IMR-90 (cell line): Measurements from ENCODE around the gene COL5A1. TPM values are rescaled to one million over a fixed set of nuclear protein-coding genes. Genes with fewer than 3 reads are reported as not detected.

Experiments used
- ATAC-seq: fragments of 200-7000 bp; cut with Tn5 transposase; 2 replicates; pipeline ENCODE4 v1.9.1; 2020; ENCODE audit warnings: low read depth, mild to moderate bottlenecking, moderate library complexity
- BruUV-seq: library from RNA; stranded (reverse); fragments of 400-500 nt; replicated peaks from 2 replicates; lab custom pipeline; 2021; lab: Mats Ljungman, UMichigan
- CTCF ChIA-PET: fragments of 300-600 bp; formaldehyde crosslinking; extraction: SDS; loops from one replicate; lab custom pipeline; 2021; ENCODE audit warnings: antibody characterized with exemption; lab: Yijun Ruan, JAX
- POLR2A ChIA-PET: fragments of 300-600 bp; sonication (Branson Sonifier 250); formaldehyde crosslinking; loops from one replicate; lab custom pipeline; 2022; ENCODE audit warnings: antibody characterized with exemption; ENCODE audit not compliant: unreplicated experiment; lab: Charles Lee
- DNase-seq: peaks from one replicate; pipeline ENCODE4 v3.0.0; 2013
- H2AFZ ChIP-seq: replicated peaks from 2 replicates; pipeline ENCODE3; 2013; ENCODE audit warnings: low read length, mild to moderate bottlenecking; ENCODE audit not compliant: poor library complexity
- H2AK5ac ChIP-seq: 2 replicates; pipeline ENCODE4 v1.6.1; 2013; ENCODE audit warnings: low read depth, low read length, inconsistent platforms
- H2AK9ac ChIP-seq: replicated peaks from 2 replicates; pipeline ENCODE3; 2013; ENCODE audit warnings: mild to moderate bottlenecking, low read depth, low read length, moderate library complexity; ENCODE audit not compliant: poor library complexity
- H2BK120ac ChIP-seq: 2 replicates; pipeline ENCODE4 v1.6.1; 2013; ENCODE audit warnings: low read depth, low read length, inconsistent platforms
- H2BK15ac ChIP-seq: 3 replicates; pipeline ENCODE4 v1.6.1; 2013; ENCODE audit warnings: low read depth, low read length, inconsistent platforms
- H2BK20ac ChIP-seq: 2 replicates; pipeline ENCODE4 v1.6.1; 2013; ENCODE audit warnings: low read depth, mild to moderate bottlenecking, inconsistent platforms, low read length, moderate library complexity
- H2BK5ac ChIP-seq: 2 replicates; pipeline ENCODE4 v1.6.1; 2013; ENCODE audit warnings: mild to moderate bottlenecking, low read depth, low read length, inconsistent platforms; ENCODE audit not compliant: poor library complexity, severe bottlenecking
- H3K14ac ChIP-seq: replicated peaks from 2 replicates; pipeline ENCODE4 v1.6.1; 2013; ENCODE audit warnings: low read depth, low read length, inconsistent platforms
- H3K18ac ChIP-seq: 2 replicates; pipeline ENCODE4 v1.6.1; 2013; ENCODE audit warnings: low read depth, low read length, control low read depth
- H3K23ac ChIP-seq: 2 replicates; pipeline ENCODE4 v1.6.1; 2013; ENCODE audit warnings: low read depth, low read length, inconsistent platforms
- H3K27ac ChIP-seq: 2 replicates; pipeline ENCODE4 v1.5.1; 2013; ENCODE audit warnings: mild to moderate bottlenecking, control low read depth, low read length; ENCODE audit not compliant: insufficient read depth
- H3K27me3 ChIP-seq: 2 replicates; pipeline ENCODE4 v1.6.1; 2013; ENCODE audit warnings: low read length; ENCODE audit not compliant: control insufficient read depth, insufficient read depth
- H3K36me3 ChIP-seq: 2 replicates; pipeline ENCODE4 v1.6.1; 2013; ENCODE audit warnings: low read length, mixed read lengths; ENCODE audit not compliant: control insufficient read depth, insufficient read depth
- H3K4ac ChIP-seq: 2 replicates; pipeline ENCODE4 v1.6.1; 2013; ENCODE audit warnings: low read depth, low read length, inconsistent platforms
- H3K4me1 ChIP-seq: 2 replicates; pipeline ENCODE4 v1.6.1; 2013; ENCODE audit warnings: low read length, mixed read lengths; ENCODE audit not compliant: control insufficient read depth, insufficient read depth
- H3K4me2 ChIP-seq: 2 replicates; pipeline ENCODE4 v1.6.1; 2013; ENCODE audit warnings: low read depth, mild to moderate bottlenecking, control low read depth, low read length, moderate library complexity
- H3K4me3 ChIP-seq: 2 replicates; pipeline ENCODE4 v1.5.1; 2013; ENCODE audit warnings: low read depth, mild to moderate bottlenecking, control low read depth, low read length, moderate library complexity; ENCODE audit not compliant: insufficient read depth
- H3K56ac ChIP-seq: 2 replicates; pipeline ENCODE4 v1.6.1; 2013; ENCODE audit warnings: low read length, inconsistent platforms; ENCODE audit not compliant: insufficient read depth; ENCODE audit errors: extremely low read depth
- H3K79me1 ChIP-seq, 2 experiments: 2 replicates each; pipeline ENCODE4 v1.6.1; 2013; ENCODE audit warnings: low read length in 2 of 2, inconsistent platforms in 1 of 2, low read depth in 1 of 2
- H3K9ac ChIP-seq: 2 replicates; pipeline ENCODE4 v1.6.1; 2013; ENCODE audit warnings: low read depth, low read length, control low read depth
- H3K9me1 ChIP-seq: 2 replicates; pipeline ENCODE4 v1.6.1; 2013; ENCODE audit warnings: low read length, inconsistent platforms; ENCODE audit not compliant: insufficient read depth
- H3K9me3 ChIP-seq: 2 replicates; pipeline ENCODE4 v1.6.1; 2013; ENCODE audit warnings: low read length; ENCODE audit not compliant: control insufficient read depth, insufficient read depth
- H4K20me1 ChIP-seq: 2 replicates; pipeline ENCODE4 v1.6.1; 2013; ENCODE audit warnings: low read length, inconsistent platforms; ENCODE audit not compliant: insufficient read depth
- H4K5ac ChIP-seq: 2 replicates; pipeline ENCODE4 v1.6.1; 2013; ENCODE audit warnings: mild to moderate bottlenecking, low read depth, low read length, control low read depth
- H4K8ac ChIP-seq, 2 experiments: 2 replicates each; pipeline ENCODE4 v1.6.1; 2013; ENCODE audit warnings: low read depth in 2 of 2, low read length in 2 of 2, control low read depth in 1 of 2, inconsistent platforms in 1 of 2
- H4K91ac ChIP-seq: 2 replicates; pipeline ENCODE4 v1.6.1; 2013; ENCODE audit warnings: low read depth, low read length, inconsistent platforms; ENCODE audit not compliant: insufficient read depth
- BHLHE40 ChIP-seq: fragments of 150-350 bp; IDR thresholded peaks from 2 replicates; pipeline ENCODE4 v1.6.1; 2016; ENCODE audit warnings: mild to moderate bottlenecking, low read depth, low read length
- CEBPB ChIP-seq: IDR thresholded peaks from 2 replicates; pipeline ENCODE4 v1.6.1; 2012; ENCODE audit warnings: low read depth, low read length, improper control_type of control experiment
- CHD1 ChIP-seq: IDR thresholded peaks from 2 replicates; pipeline ENCODE4 v1.6.1; 2012; ENCODE audit warnings: low read depth, low read length, improper control_type of control experiment
- MAFK ChIP-seq: IDR thresholded peaks from 2 replicates; pipeline ENCODE4 v1.6.1; 2012; ENCODE audit warnings: low read depth, low read length, improper control_type of control experiment
- MXI1 ChIP-seq: IDR thresholded peaks from 2 replicates; pipeline ENCODE4 v1.6.1; 2012; ENCODE audit warnings: low read depth, mild to moderate bottlenecking, low read length, moderate library complexity, borderline replicate concordance
- NFE2L2 ChIP-seq: fragments of 150-350 bp; IDR thresholded peaks from 2 replicates; pipeline ENCODE4 v1.6.1; 2016; ENCODE audit warnings: low read depth, mild to moderate bottlenecking, low read length
- POLR2A ChIP-seq: IDR thresholded peaks from 2 replicates; pipeline ENCODE4 v1.6.1; 2012; ENCODE audit warnings: mild to moderate bottlenecking, low read depth, low read length
- RAD21 ChIP-seq: IDR thresholded peaks from 2 replicates; pipeline ENCODE4 v1.6.1; 2012; ENCODE audit warnings: low read length, improper control_type of control experiment
- RCOR1 ChIP-seq: IDR thresholded peaks from 2 replicates; pipeline ENCODE4 v1.6.1; 2012; ENCODE audit warnings: mild to moderate bottlenecking, low read length, improper control_type of control experiment; ENCODE audit not compliant: insufficient replicate concordance
- RFX5 ChIP-seq: IDR thresholded peaks from 2 replicates; pipeline ENCODE4 v1.8.0; 2012; ENCODE audit warnings: low read depth, mild to moderate bottlenecking, low read length, moderate library complexity
- WGBS, 2 experiments: methylation state at CpG; one replicate each; pipeline versions ENCODE4 v1.1.5 to v1.1.7; 2013; ENCODE audit warnings: missing lambda C conversion rate in 2 of 2; ENCODE audit not compliant: insufficient read length in 1 of 2; ENCODE audit errors: extremely low coverage in 2 of 2; 5-methylcytosine and 5-hydroxymethylcytosine counted together
- dilution Hi-C: fragments of 300-500 bp; cut with HindIII; formaldehyde crosslinking; loops from one replicate; pipeline ENCODE4 v1.14.3; 2018; ENCODE audit warnings: low sequenced_read_pairs; ENCODE audit not compliant: unreplicated experiment
- in situ Hi-C: fragments of 300-500 bp; cut with MboI; formaldehyde crosslinking; loops from 3 replicates; pipeline ENCODE4 v1.14.3; 2019; ENCODE audit warnings: low sequenced_read_pairs, inconsistent platforms, mixed read lengths
- intact Hi-C: fragments of 100-400 bp; cut with micrococcal nuclease; formaldehyde crosslinking; loops from 2 replicates; pipeline ENCODE4 v1.10.0; 2022
- polyA plus RNA-seq, 3 experiments: library from polyadenylated mRNA; depleted of rRNA; stranded (reverse); fragments of >200 nt; gene quantifications; 2 replicates each; pipeline ENCODE4 v1.2.3, GENCODE V29; 2012; ENCODE audit warnings: low replicate concordance in 1 of 3
- total RNA-seq: library from RNA; depleted of rRNA; stranded (reverse); fragments of >200 nt; gene quantifications from 2 replicates; pipeline ENCODE4 v1.2.3, GENCODE V29; 2012
- TF ChIP-seq, protein P1 (sequence below): fragments of 150-350 bp; IDR thresholded peaks from 2 replicates; pipeline ENCODE4 v1.6.1; 2016; ENCODE audit warnings: low read depth, mild to moderate bottlenecking, low read length, moderate library complexity, borderline replicate concordance
- TF ChIP-seq, protein P2 (sequence below): conservative IDR thresholded peaks from 2 replicates; pipeline ENCODE4 v1.5.1; 2012; ENCODE audit warnings: mild to moderate bottlenecking, low read depth, low read length, improper control_type of control experiment

The COL5A1 gene
- total and polyA plus RNA-seq, 2 of the 4 experiments (the other 2 are of a cell fraction): 19.2 to 173 TPM

DNA sequence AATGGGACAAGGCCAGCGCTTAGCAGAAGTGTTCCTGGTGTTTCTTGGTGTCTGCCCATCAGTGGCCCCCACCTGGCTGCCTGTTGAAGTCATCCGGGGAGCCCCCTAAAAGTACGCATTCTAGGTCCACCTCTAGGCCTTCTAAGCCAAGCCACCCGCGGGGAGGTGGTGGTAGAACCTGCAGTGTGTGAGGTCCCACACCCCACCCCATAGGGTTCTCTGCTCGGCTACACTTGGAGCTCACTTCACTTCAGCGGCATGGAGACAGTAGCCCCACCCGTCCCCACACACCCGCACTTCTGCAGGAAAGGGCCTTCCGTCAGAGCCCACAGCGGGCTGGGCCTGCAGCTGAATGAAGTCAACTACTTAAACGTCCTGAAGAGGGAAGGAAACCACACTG is 209.4 kb downstream of the COL5A1 start:
- Histone ChIP-seq H4K20me1 (no peaks in the 10 kb centered on the region; the same call in 1 of the 2 replicates), H2BK5ac (no peak overlapping the region), H3K9ac (no peak overlapping the region), H3K56ac (no peak overlapping the region), H3K9me3 (peaks cover 11% of the 10 kb centered on the region), H2BK20ac (no peak overlapping the region), H3K27me3 (no peaks in the 10 kb centered on the region), H2BK120ac (no peak overlapping the region), H3K27ac (no peak overlapping the region), H4K91ac (no peak overlapping the region), H3K79me1 (no peaks in the 10 kb centered on the region), H3K4me1 (no peaks in the 10 kb centered on the region), H3K14ac (no peak overlapping the region), H3K4ac (no peak overlapping the region), H3K36me3 (peaks cover 2% of the 10 kb centered on the region; the same call in 1 of the 2 replicates), H3K4me2 (no peak overlapping the region), H3K23ac (no peak overlapping the region), H2BK15ac (no peak overlapping the region), H2AFZ (no peak overlapping the region), H3K9me1 (peaks cover 8% of the 10 kb centered on the region; the same call in 1 of the 2 replicates), H4K5ac (no peak overlapping the region), H4K8ac (no peak overlapping the region), H3K4me3 (no peak overlapping the region), H3K18ac (no peak overlapping the region), H2AK9ac (no peak overlapping the region), H2AK5ac (no peak overlapping the region)
- dilution Hi-C loops: no loop called here
- POLR2A ChIA-PET: no interaction called here
- CTCF ChIA-PET: no interaction called here
- intact Hi-C loops: no loop called here
- in situ Hi-C loops: no loop called here
- no peak for ATAC-seq
- no TSS peak for BruUV-seq
- TF ChIP-seq RCOR1: no peak
- no peak for TF ChIP-seq POLR2A
- no peak for TF ChIP-seq RFX5
- TF ChIP-seq RAD21: no peak
- no peak for TF ChIP-seq NFE2L2
- no peak for TF ChIP-seq MAFK
- no peak for TF ChIP-seq MXI1
- TF ChIP-seq, protein P1, sequence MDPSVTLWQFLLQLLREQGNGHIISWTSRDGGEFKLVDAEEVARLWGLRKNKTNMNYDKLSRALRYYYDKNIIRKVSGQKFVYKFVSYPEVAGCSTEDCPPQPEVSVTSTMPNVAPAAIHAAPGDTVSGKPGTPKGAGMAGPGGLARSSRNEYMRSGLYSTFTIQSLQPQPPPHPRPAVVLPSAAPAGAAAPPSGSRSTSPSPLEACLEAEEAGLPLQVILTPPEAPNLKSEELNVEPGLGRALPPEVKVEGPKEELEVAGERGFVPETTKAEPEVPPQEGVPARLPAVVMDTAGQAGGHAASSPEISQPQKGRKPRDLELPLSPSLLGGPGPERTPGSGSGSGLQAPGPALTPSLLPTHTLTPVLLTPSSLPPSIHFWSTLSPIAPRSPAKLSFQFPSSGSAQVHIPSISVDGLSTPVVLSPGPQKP: no peak
- TF ChIP-seq, protein P2, sequence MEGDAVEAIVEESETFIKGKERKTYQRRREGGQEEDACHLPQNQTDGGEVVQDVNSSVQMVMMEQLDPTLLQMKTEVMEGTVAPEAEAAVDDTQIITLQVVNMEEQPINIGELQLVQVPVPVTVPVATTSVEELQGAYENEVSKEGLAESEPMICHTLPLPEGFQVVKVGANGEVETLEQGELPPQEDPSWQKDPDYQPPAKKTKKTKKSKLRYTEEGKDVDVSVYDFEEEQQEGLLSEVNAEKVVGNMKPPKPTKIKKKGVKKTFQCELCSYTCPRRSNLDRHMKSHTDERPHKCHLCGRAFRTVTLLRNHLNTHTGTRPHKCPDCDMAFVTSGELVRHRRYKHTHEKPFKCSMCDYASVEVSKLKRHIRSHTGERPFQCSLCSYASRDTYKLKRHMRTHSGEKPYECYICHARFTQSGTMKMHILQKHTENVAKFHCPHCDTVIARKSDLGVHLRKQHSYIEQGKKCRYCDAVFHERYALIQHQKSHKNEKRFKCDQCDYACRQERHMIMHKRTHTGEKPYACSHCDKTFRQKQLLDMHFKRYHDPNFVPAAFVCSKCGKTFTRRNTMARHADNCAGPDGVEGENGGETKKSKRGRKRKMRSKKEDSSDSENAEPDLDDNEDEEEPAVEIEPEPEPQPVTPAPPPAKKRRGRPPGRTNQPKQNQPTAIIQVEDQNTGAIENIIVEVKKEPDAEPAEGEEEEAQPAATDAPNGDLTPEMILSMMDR: no peak
- no peak for TF ChIP-seq CHD1
- no peak for TF ChIP-seq CEBPB
- no peak for TF ChIP-seq BHLHE40
- 90% methylated on average over 2 of the region's 12 CpGs; no CpG with 5 or more reads in 1 of the 2 experiments for WGBS, 2 experiments
- DNase-seq: no peak
